ENCODE measurements around the gene HNF1B. TPM values are rescaled to one million over a fixed set of nuclear protein-coding genes. Genes with fewer than 3 reads are reported as not detected.
A peak's percentile ranks its signal among the peaks of the same experiment; 100 is the strongest.

The HNF1B gene
- total RNA-seq, 2 experiments from 2014 or later: not detected

DNA sequence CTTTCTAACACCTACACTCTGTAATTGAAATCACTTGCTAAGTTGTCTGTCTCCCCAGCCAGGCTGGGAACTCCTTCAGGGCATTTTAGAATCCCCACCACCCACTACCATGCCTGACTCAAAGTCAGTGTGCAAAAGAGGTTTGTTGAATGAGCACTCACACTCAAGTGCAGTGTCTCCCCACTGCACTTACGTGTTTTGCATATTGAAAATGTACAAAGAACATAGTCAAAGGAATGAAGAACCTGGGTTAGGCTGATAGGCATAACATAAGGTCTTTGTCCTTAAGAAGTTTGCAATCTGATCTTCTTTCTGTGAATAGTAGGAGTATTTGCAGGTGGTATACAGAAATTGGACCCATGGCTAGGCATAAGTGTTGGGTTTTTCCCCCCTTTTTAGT, 67.8 kb downstream of the HNF1B start:
- Histone ChIP-seq H3K27ac (ENCODE audit: low read depth, low read length, poor library complexity, severe bottlenecking) (no peak overlapping the region), H3K79me2 (ENCODE audit: insufficient read depth, low read depth, low read length) (no peaks in the 10 kb centered on the region), H3K9me3 (ENCODE audit: low read length) (no peaks in the 10 kb centered on the region), H4K20me1 (ENCODE audit: insufficient read depth, low read length) (no peaks in the 10 kb centered on the region), H3K4me3 (ENCODE audit: low read depth, low read length, poor library complexity, severe bottlenecking) (no peak overlapping the region), H3K36me3 (ENCODE audit: insufficient read depth, low read length) (no peaks in the 10 kb centered on the region), H2AFZ (ENCODE audit: low read length) (no peak overlapping the region), H3K4me1 (ENCODE audit: insufficient read depth, low read length, poor library complexity, severe bottlenecking) (no peaks in the 10 kb centered on the region), H3K9me2 (ENCODE audit: insufficient read depth, low read length) (no peaks in the 10 kb centered on the region), H3K4me2 (ENCODE audit: low read length) (no peak overlapping the region)
- BruUV-seq (replicated peaks): no TSS peak
- no peak for DNase-seq (ENCODE audit: low spot score)
- intact Hi-C loops (cut with micrococcal nuclease; ENCODE audit: unreplicated experiment): no loop called here
- TF ChIP-seq EZH2phosphoT487 (IDR thresholded peaks at IDR 0.05; ENCODE audit: borderline replicate concordance, low read depth, low read length) (no peak), CTCF (conservative IDR thresholded peaks at IDR 0.05; ENCODE audit: low read length) (no peak)
- ChIA-PET POLR2A (no interaction called here), CTCF (ENCODE audit: unreplicated experiment) (no interaction called here)

GRCh38 chr17:37676115-37676925, 68.5 kb downstream of the HNF1B start:
- peak; percentile 4 for DNase-seq (ENCODE audit: low spot score)
- BruUV-seq (replicated peaks): no TSS peak
- Histone ChIP-seq H3K79me2 (ENCODE audit: insufficient read depth, low read depth, low read length) (no peaks in the 10 kb centered on the region), H3K36me3 (ENCODE audit: insufficient read depth, low read length) (no peaks in the 10 kb centered on the region), H2AFZ (ENCODE audit: low read length) (no peak overlapping the region), H3K4me2 (ENCODE audit: low read length) (no peak overlapping the region), H3K4me3 (ENCODE audit: low read depth, low read length, poor library complexity, severe bottlenecking) (no peak overlapping the region), H3K4me1 (ENCODE audit: insufficient read depth, low read length, poor library complexity, severe bottlenecking) (no peaks in the 10 kb centered on the region), H3K27ac (ENCODE audit: low read depth, low read length, poor library complexity, severe bottlenecking) (no peak overlapping the region), H3K9me3 (ENCODE audit: low read length) (no peaks in the 10 kb centered on the region), H3K9me2 (ENCODE audit: insufficient read depth, low read length) (no peaks in the 10 kb centered on the region), H4K20me1 (ENCODE audit: insufficient read depth, low read length) (no peaks in the 10 kb centered on the region)
- CTCF ChIA-PET (ENCODE audit: unreplicated experiment): no interaction called here
- intact Hi-C loops (cut with micrococcal nuclease; ENCODE audit: unreplicated experiment): no loop called here
- no peak for TF ChIP-seq CTCF (conservative IDR thresholded peaks at IDR 0.05; ENCODE audit: low read length)
- no peak for TF ChIP-seq EZH2phosphoT487 (IDR thresholded peaks at IDR 0.05; ENCODE audit: borderline replicate concordance, low read depth, low read length)
- POLR2A ChIA-PET: no interaction called here

GRCh38 chr17:37674511-37674910, 70.3 kb downstream of the HNF1B start:
- Histone ChIP-seq H3K36me3 (ENCODE audit: insufficient read depth, low read length) (no peaks in the 10 kb centered on the region), H3K4me3 (ENCODE audit: low read depth, low read length, poor library complexity, severe bottlenecking) (no peak overlapping the region), H4K20me1 (ENCODE audit: insufficient read depth, low read length) (no peaks in the 10 kb centered on the region), H3K79me2 (ENCODE audit: insufficient read depth, low read depth, low read length) (no peaks in the 10 kb centered on the region), H3K9me3 (ENCODE audit: low read length) (no peaks in the 10 kb centered on the region), H3K9me2 (ENCODE audit: insufficient read depth, low read length) (no peaks in the 10 kb centered on the region), H3K4me2 (ENCODE audit: low read length) (no peak overlapping the region), H3K27ac (ENCODE audit: low read depth, low read length, poor library complexity, severe bottlenecking) (no peak overlapping the region), H3K4me1 (ENCODE audit: insufficient read depth, low read length, poor library complexity, severe bottlenecking) (no peaks in the 10 kb centered on the region), H2AFZ (ENCODE audit: low read length) (no peak overlapping the region)
- intact Hi-C loops (cut with micrococcal nuclease; ENCODE audit: unreplicated experiment): no loop called here
- CTCF ChIA-PET (ENCODE audit: unreplicated experiment): no interaction called here
- POLR2A ChIA-PET: interaction anchor here (0.6 kb wide), 1 partner anchor 11 kb away, joined by 3 read pairs; no protein-coding TSS in a partner anchor
- no peak for TF ChIP-seq CTCF (conservative IDR thresholded peaks at IDR 0.05; ENCODE audit: low read length)
- no peak for TF ChIP-seq EZH2phosphoT487 (IDR thresholded peaks at IDR 0.05; ENCODE audit: borderline replicate concordance, low read depth, low read length)
- DNase-seq (ENCODE audit: low spot score): no peak
- BruUV-seq (replicated peaks): no TSS peak
